Measurements from ENCODE around the gene MAMDC2. TPM values are rescaled to one million over a fixed set of nuclear protein-coding genes. Genes with fewer than 3 reads are reported as not detected.

Gene MAMDC2
- total RNA-seq, 3 donors from 2014 or later, result 17.0 to 33.9 (median 18.7) TPM

DNA sequence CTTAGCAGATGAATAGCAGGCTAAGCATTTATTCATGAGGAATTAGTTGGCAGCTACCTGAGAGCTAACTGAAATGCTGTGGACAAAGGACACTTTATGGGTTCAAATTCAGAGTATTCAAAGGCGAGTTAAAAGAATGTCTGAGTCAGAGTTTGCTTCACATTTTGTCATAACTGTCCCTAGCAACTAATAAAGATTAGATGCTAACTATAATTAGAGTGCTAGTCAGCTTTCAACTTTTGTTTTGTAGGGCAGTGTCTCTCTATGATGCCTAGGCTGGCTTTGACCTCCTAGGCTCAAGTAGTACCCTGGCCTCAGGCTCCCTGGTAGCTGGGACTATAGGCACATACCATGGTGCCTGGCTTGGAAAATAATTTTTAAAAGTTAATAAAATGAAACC lies 219.8 kb downstream of the MAMDC2 start:
- intact Hi-C loops (cut with DNase I; ENCODE audit: low total_unique reads), result loop anchor here (1.0 kb wide), 1 partner anchor 11 kb away; no protein-coding TSS in a partner anchor

More for the DNA sequence above, 219.8 kb downstream of the MAMDC2 start:
- TF ChIP-seq POLR2AphosphoS5 (IDR thresholded peaks at IDR 0.05) (no peak), CTCF (IDR thresholded peaks at IDR 0.05) (no peak), POLR2A (IDR thresholded peaks at IDR 0.05) (no peak)
- Histone ChIP-seq H3K27ac (peak overlapping the region; percentile 44 to 49), H3K4me1 (peaks cover 0 to 19% of the 10 kb centered on the region in 2 donors), H3K4me3 (peak overlapping the region in 1 of 3 donors; percentile 2), H3K9me3 (no peaks in the 10 kb centered on the region), H3K36me3 (no peaks in the 10 kb centered on the region), H3K27me3 (no peaks in the 10 kb centered on the region)
- DNase-seq (ENCODE audit: low spot score in 2 of 2), result no peak

Other genes with a start within 250 kb of the MAMDC2 start
- gene CFAP95, start 223.0 kb upstream of the MAMDC2 start, total RNA-seq, result not detected
- gene SMC5, start 215.1 kb downstream of the MAMDC2 start, total RNA-seq, result 10 to 100 TPM; 23.4 to 62.2 (median 43.9) TPM